Measurements from ENCODE around the gene RAB21.

RAB21 gene

GRCh38 chr12:71772735-71773134, 18.1 kb downstream of the RAB21 start:
- Histone ChIP-seq H3K27ac (ENCODE audit: low read depth, low read length) (no peak overlapping the region), H4K20me1 (ENCODE audit: control insufficient read depth, insufficient read depth, low read depth, low read length) (peaks cover 4% of the 10 kb centered on the region; the same call in 1 of the 2 replicates), H3K4me1 (ENCODE audit: control insufficient read depth, low read length) (no peaks in the 10 kb centered on the region)

GRCh38 chr12:71780237-71780822, 25.7 kb downstream of the RAB21 start:
- peaks cover 13% of the 10 kb centered on the region for H3F3A ChIP-seq (ENCODE audit: control insufficient read depth, insufficient read depth)
- peaks cover 5% of the 10 kb centered on the region; the same call in 1 of the 2 replicates for H3K4me1 ChIP-seq (ENCODE audit: control insufficient read depth, low read length)
- H3K27me3 ChIP-seq (ENCODE audit: control insufficient read depth, low read length), result no peaks in the 10 kb centered on the region
- no peak overlapping the region for H3K4me2 ChIP-seq (ENCODE audit: low read length)
- H3K36me3 ChIP-seq (ENCODE audit: control insufficient read depth, low read length), result peaks cover 54% of the 10 kb centered on the region
- no peak overlapping the region for H3K27ac ChIP-seq (ENCODE audit: low read depth, low read length)
- no peaks in the 10 kb centered on the region for H4K20me1 ChIP-seq (ENCODE audit: control insufficient read depth, insufficient read depth, low read depth, low read length)
- H3K9me2 ChIP-seq (replicated peaks; ENCODE audit: control insufficient read depth, low read length), result no peaks in the 10 kb centered on the region
- no peak overlapping the region for H3K4me3 ChIP-seq (ENCODE audit: low read length)
- no peaks in the 10 kb centered on the region for H3K79me2 ChIP-seq (ENCODE audit: control insufficient read depth, low read length)
- H3K9me3 ChIP-seq (ENCODE audit: control insufficient read depth, insufficient read depth, low read length), result no peaks in the 10 kb centered on the region
- TF ChIP-seq, protein P1, sequence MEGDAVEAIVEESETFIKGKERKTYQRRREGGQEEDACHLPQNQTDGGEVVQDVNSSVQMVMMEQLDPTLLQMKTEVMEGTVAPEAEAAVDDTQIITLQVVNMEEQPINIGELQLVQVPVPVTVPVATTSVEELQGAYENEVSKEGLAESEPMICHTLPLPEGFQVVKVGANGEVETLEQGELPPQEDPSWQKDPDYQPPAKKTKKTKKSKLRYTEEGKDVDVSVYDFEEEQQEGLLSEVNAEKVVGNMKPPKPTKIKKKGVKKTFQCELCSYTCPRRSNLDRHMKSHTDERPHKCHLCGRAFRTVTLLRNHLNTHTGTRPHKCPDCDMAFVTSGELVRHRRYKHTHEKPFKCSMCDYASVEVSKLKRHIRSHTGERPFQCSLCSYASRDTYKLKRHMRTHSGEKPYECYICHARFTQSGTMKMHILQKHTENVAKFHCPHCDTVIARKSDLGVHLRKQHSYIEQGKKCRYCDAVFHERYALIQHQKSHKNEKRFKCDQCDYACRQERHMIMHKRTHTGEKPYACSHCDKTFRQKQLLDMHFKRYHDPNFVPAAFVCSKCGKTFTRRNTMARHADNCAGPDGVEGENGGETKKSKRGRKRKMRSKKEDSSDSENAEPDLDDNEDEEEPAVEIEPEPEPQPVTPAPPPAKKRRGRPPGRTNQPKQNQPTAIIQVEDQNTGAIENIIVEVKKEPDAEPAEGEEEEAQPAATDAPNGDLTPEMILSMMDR (IDR thresholded peaks at IDR 0.05; ENCODE audit: low read depth, low read length, poor library complexity, severe bottlenecking), result peak; percentile 77
- no peak for TF ChIP-seq EZH2phosphoT487 (IDR thresholded peaks at IDR 0.05; ENCODE audit: borderline replicate concordance, low read length)

More at GRCh38 chr12:71772735-71773134, 18.1 kb downstream of the RAB21 start:
- Histone ChIP-seq H3K4me3 (ENCODE audit: low read length) (no peak overlapping the region), H3K27me3 (ENCODE audit: control insufficient read depth, low read length) (no peaks in the 10 kb centered on the region), H3F3A (ENCODE audit: control insufficient read depth, insufficient read depth) (no peaks in the 10 kb centered on the region), H3K36me3 (ENCODE audit: control insufficient read depth, low read length) (peaks cover 64% of the 10 kb centered on the region), H3K79me2 (ENCODE audit: control insufficient read depth, low read length) (peaks cover 22% of the 10 kb centered on the region), H3K9me2 (replicated peaks; ENCODE audit: control insufficient read depth, low read length) (no peaks in the 10 kb centered on the region), H3K9me3 (ENCODE audit: control insufficient read depth, insufficient read depth, low read length) (no peaks in the 10 kb centered on the region), H3K4me2 (ENCODE audit: low read length) (no peak overlapping the region)
- no peak for TF ChIP-seq EZH2phosphoT487 (IDR thresholded peaks at IDR 0.05; ENCODE audit: borderline replicate concordance, low read length)
- TF ChIP-seq, protein P1 (IDR thresholded peaks at IDR 0.05; ENCODE audit: low read depth, low read length, poor library complexity, severe bottlenecking), result no peak

GRCh38 chr12:71782017-71782416, 27.4 kb downstream of the RAB21 start:
- TF ChIP-seq EZH2phosphoT487 (IDR thresholded peaks at IDR 0.05; ENCODE audit: borderline replicate concordance, low read length), result no peak
- TF ChIP-seq, protein P1 (IDR thresholded peaks at IDR 0.05; ENCODE audit: low read depth, low read length, poor library complexity, severe bottlenecking), result no peak
- Histone ChIP-seq H3K27ac (ENCODE audit: low read depth, low read length) (no peak overlapping the region), H3K79me2 (ENCODE audit: control insufficient read depth, low read length) (no peaks in the 10 kb centered on the region), H3K4me1 (ENCODE audit: control insufficient read depth, low read length) (peaks cover 5% of the 10 kb centered on the region; the same call in 1 of the 2 replicates), H3K4me3 (ENCODE audit: low read length) (no peak overlapping the region), H3K9me2 (replicated peaks; ENCODE audit: control insufficient read depth, low read length) (no peaks in the 10 kb centered on the region), H3F3A (ENCODE audit: control insufficient read depth, insufficient read depth) (peaks cover 13% of the 10 kb centered on the region), H3K27me3 (ENCODE audit: control insufficient read depth, low read length) (no peaks in the 10 kb centered on the region), H3K9me3 (ENCODE audit: control insufficient read depth, insufficient read depth, low read length) (no peaks in the 10 kb centered on the region), H3K36me3 (ENCODE audit: control insufficient read depth, low read length) (peaks cover 59% of the 10 kb centered on the region), H3K4me2 (ENCODE audit: low read length) (no peak overlapping the region), H4K20me1 (ENCODE audit: control insufficient read depth, insufficient read depth, low read depth, low read length) (no peaks in the 10 kb centered on the region)

All from DOHH2 (cell line).